HCT116 (cell line): ENCODE measurements around the gene TUBA3E. TPM values are rescaled to one million over a fixed set of nuclear protein-coding genes. Genes with fewer than 3 reads are reported as not detected.
"Not testable (repeated sequence)": the region's sequence is repeated elsewhere in the genome, so short reads cannot be mapped to it uniquely, and the experiment has no call there.

Experiments
- ATAC-seq: fragments of 200-7000 bp; cut with Tn5 transposase; 2 replicates; pipeline ENCODE4 v1.9.1; 2020; ENCODE audit warnings: mild to moderate bottlenecking, moderate library complexity
- BruUV-seq: library from RNA; stranded (reverse); fragments of 400-500 nt; replicated peaks from 2 replicates; lab custom pipeline; 2021; lab: Mats Ljungman, UMichigan
- CTCF ChIA-PET: fragments of 300-600 bp; sonication (Branson Sonifier 250); formaldehyde crosslinking; loops from one replicate; lab custom pipeline; 2021; ENCODE audit warnings: antibody characterized with exemption; lab: Charles Lee
- POLR2A ChIA-PET: fragments of 300-600, 350-600 bp; sonication (Branson Sonifier 250); formaldehyde crosslinking; loops from one replicate; lab custom pipeline; 2021; ENCODE audit warnings: antibody characterized with exemption; lab: Charles Lee
- RAD21 ChIA-PET, 2 experiments: fragments of 300-600 bp; sonication (Branson Sonifier 250); formaldehyde crosslinking; loops; one replicate each; lab custom pipeline; 2023; ENCODE audit warnings: low total read pairs in 2 of 2; ENCODE audit not compliant: uncharacterized antibody in 2 of 2, unreplicated experiment in 2 of 2, low non-redundant PET in 1 of 2; lab: Charles Lee
- DNase-seq: peaks from one replicate; pipeline ENCODE4 v3.0.0-alpha.2; 2010; ENCODE audit warnings: low read depth, low spot score
- H2AFZ ChIP-seq: fragments of 200-600 bp; shearing (Covaris generic), sonication (generic); 2 replicates; pipeline ENCODE4 v1.6.1; 2017; ENCODE audit warnings: low read depth, mixed run types, mixed read lengths, antibody characterized with exemption, low read length; ENCODE audit not compliant: poor library complexity, severe bottlenecking
- H3K27ac ChIP-seq: 2 replicates; pipeline ENCODE4 v1.5.1; 2012; ENCODE audit warnings: low read depth, low read length
- H3K27me3 ChIP-seq: fragments of 200-600 bp; sonication (generic); 2 replicates; pipeline ENCODE4 v1.6.1; 2016; ENCODE audit warnings: mixed run types, low read length, mixed read lengths; ENCODE audit not compliant: insufficient read depth
- H3K36me3 ChIP-seq, 2 experiments: fragments of 200-500 bp in 1 of 2; fragments of 200-600 bp in 1 of 2; sonication (Bioruptor generic) in 1 of 2; sonication (generic) in 1 of 2; 2 replicates each; pipeline versions ENCODE4 v1.5.1 to v1.6.1; 2014 to 2016; ENCODE audit warnings: low read length in 2 of 2, inconsistent platforms in 1 of 2, mixed read lengths in 1 of 2, mixed run types in 1 of 2; ENCODE audit not compliant: insufficient read depth in 2 of 2, control insufficient read depth in 1 of 2
- H3K4me1 ChIP-seq, 2 experiments: fragments of 200-600 bp in 1 of 2; sonication (generic) in 1 of 2; 2 replicates each; pipeline versions ENCODE4 v1.5.1 to v1.6.1; 2012 to 2017; ENCODE audit warnings: low read length in 2 of 2, inconsistent platforms in 1 of 2, mild to moderate bottlenecking in 1 of 2, mixed read lengths in 1 of 2, mixed run types in 1 of 2, moderate library complexity in 1 of 2; ENCODE audit not compliant: insufficient read depth in 2 of 2, control insufficient read depth in 1 of 2
- H3K4me2 ChIP-seq: fragments of 200-600 bp; sonication (generic); 2 replicates; pipeline ENCODE4 v1.6.1; 2017; ENCODE audit warnings: mixed run types, low read length, mixed read lengths
- H3K4me3 ChIP-seq, 2 experiments: fragments of 200-600 bp in 1 of 2; sonication (generic) in 1 of 2; replicated peaks in 1 of 2; 2 replicates each; pipeline ENCODE4 v1.5.1; 2011 to 2016; ENCODE audit warnings: low read length in 2 of 2, control low read depth in 1 of 2, low read depth in 1 of 2, mild to moderate bottlenecking in 1 of 2, mixed read lengths in 1 of 2, mixed run types in 1 of 2
- H3K79me2 ChIP-seq: fragments of 200-600 bp; sonication (generic); 2 replicates; pipeline ENCODE4 v1.6.1; 2017; ENCODE audit warnings: mild to moderate bottlenecking, mixed run types, low read length, moderate library complexity, mixed read lengths; ENCODE audit not compliant: insufficient read depth
- H3K9ac ChIP-seq: fragments of 200-600 bp; sonication (generic); 2 replicates; pipeline ENCODE4 v1.6.1; 2016; ENCODE audit warnings: low read length, mixed read lengths
- H3K9me2 ChIP-seq: fragments of 200-600 bp; sonication (generic), shearing (Covaris generic); 2 replicates; pipeline ENCODE4 v1.6.1; 2017; ENCODE audit warnings: mixed run types, mild to moderate bottlenecking, moderate library complexity; ENCODE audit not compliant: insufficient read depth
- H3K9me3 ChIP-seq, 2 experiments: fragments of 200-500 bp in 1 of 2; fragments of 200-600 bp in 1 of 2; sonication (Bioruptor generic) in 1 of 2; sonication (generic) in 1 of 2; 2 replicates each; pipeline ENCODE4 v1.6.1; 2014 to 2017; ENCODE audit warnings: low read length in 2 of 2, mixed read lengths in 2 of 2, inconsistent platforms in 1 of 2, low read depth in 1 of 2, mild to moderate bottlenecking in 1 of 2, mixed run types in 1 of 2, moderate library complexity in 1 of 2; ENCODE audit not compliant: control insufficient read depth in 1 of 2, insufficient read depth in 1 of 2
- H4K20me1 ChIP-seq: fragments of 200-600 bp; sonication (generic), shearing (Covaris generic); 2 replicates; pipeline ENCODE4 v1.6.1; 2017; ENCODE audit warnings: mixed run types, mild to moderate bottlenecking, moderate library complexity; ENCODE audit not compliant: insufficient read depth
- CEBPB ChIP-seq: IDR thresholded peaks from 2 replicates; pipeline ENCODE4 v1.6.1; 2012; ENCODE audit warnings: low read depth
- EZH2phosphoT487 ChIP-seq: fragments of 200-600 bp; IDR thresholded peaks from 2 replicates; pipeline ENCODE4 v1.6.1; 2018; ENCODE audit warnings: antibody characterized with exemption, borderline replicate concordance
- ZNF274 ChIP-seq: fragments of 200-500 bp; sonication (Bioruptor generic); IDR thresholded peaks from 2 replicates; pipeline ENCODE4 v1.6.1; 2014; ENCODE audit warnings: mild to moderate bottlenecking, low read depth, low read length, inconsistent platforms
- intact Hi-C: fragments of 100-400 bp; cut with micrococcal nuclease; formaldehyde crosslinking; loops from 2 replicates; pipeline ENCODE4 v1.10.0; 2022
- total RNA-seq: library from RNA; stranded (reverse); gene quantifications from one replicate; pipeline ENCODE4 v1.2.1, GENCODE V29; 2021; ENCODE audit not compliant: unreplicated experiment

TUBA3E gene
- total RNA-seq, 1 experiment from 2014 or later, result not detected

DNA sequence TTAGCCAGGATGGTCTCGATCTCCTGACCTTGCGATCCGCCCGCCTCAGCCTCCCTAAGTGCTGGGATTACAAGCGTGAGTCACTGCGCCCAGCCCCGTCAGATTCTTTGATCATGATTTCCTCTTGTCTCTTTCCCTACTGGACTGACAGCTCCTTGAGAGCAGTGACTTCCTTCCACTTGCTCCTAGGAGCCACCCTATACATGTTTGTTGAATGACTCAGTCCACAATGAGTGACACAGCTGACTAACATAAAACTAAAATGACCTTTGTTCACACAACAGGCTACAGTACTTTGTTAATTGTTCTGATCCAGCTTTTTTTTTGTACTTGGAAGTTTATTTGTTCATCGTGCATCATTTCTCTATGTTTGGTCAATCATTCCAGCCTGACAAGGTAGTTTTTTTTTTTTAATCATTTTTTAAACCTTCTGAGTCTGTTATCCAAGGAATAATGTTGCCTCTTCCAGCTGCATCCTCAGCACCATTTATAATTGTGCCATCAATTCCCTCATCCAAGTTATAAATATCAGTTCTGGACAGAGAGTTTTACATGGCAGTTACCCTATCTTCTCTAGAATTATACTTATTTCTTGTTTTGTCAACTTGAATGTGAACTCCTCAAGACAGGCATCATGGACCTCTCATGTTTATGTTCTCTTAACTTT lies 42.9 kb upstream of the TUBA3E start (continued):
- peak; percentile 65 for TF ChIP-seq CEBPB
- no peak for TF ChIP-seq EZH2phosphoT487
- TF ChIP-seq ZNF274, result no peak

DNA sequence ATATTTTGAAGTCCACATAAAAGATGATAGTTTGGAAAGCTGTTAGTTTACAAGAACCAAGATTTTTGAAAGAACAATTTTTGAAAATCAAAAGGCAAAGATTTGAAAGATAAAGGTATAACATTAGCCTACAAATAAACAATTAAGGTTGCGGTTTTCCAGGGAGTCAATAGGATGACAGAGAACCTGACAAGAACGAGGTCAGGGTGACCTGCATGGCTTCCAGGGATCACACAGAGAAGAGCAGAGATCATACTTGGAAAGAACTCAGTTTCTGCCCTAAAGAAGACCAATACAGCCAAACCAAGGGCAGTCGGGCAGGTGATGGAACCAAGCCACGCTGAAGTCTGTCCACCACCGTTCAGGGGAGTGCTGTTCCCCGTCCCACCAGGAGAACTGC lies 41.3 kb upstream of the TUBA3E start:
- H3K9me3 ChIP-seq, H3K27me3 ChIP-seq, intact Hi-C loops, ATAC-seq, H3K9me2 ChIP-seq, H2AFZ ChIP-seq, H3K79me2 ChIP-seq, H3K4me3 ChIP-seq, H3K36me3 ChIP-seq, H3K4me2 ChIP-seq, CTCF ChIA-PET, H3K9ac ChIP-seq, POLR2A ChIA-PET, H4K20me1 ChIP-seq, DNase-seq, RAD21 ChIA-PET, BruUV-seq, H3K27ac ChIP-seq: not testable (repeated sequence)
- H3K4me1 ChIP-seq, result peaks cover 11 to 23% of the 10 kb centered on the region in 2 experiments

- H3K9ac ChIP-seq, H4K20me1 ChIP-seq, DNase-seq, BruUV-seq, H3K9me2 ChIP-seq, H2AFZ ChIP-seq, ATAC-seq, H3K4me3 ChIP-seq, H3K27me3 ChIP-seq, POLR2A ChIA-PET, intact Hi-C loops, H3K9me3 ChIP-seq, H3K4me1 ChIP-seq, RAD21 ChIA-PET, CTCF ChIA-PET, H3K27ac ChIP-seq, H3K79me2 ChIP-seq, H3K4me2 ChIP-seq, H3K36me3 ChIP-seq: not testable (repeated sequence)
Measured at GRCh38 chr2:130233066-130233465, 34.8 kb upstream of the TUBA3E start.
